PFSK-1 (cell line): ENCODE measurements around the gene TBC1D9B.

Source experiments
- FOXP2 ChIP-seq: optimal IDR thresholded peaks from 2 replicates; pipeline ENCODE3; 2011; ENCODE audit warnings: borderline replicate concordance, control low read depth, inconsistent platforms; ENCODE audit not compliant: insufficient read depth; ENCODE audit errors: extremely low read length, extremely low read depth
- POLR2AphosphoS5 ChIP-seq: IDR thresholded peaks from 2 replicates; pipeline ENCODE4 v1.6.1; 2012; ENCODE audit warnings: low read depth, mild to moderate bottlenecking, control low read depth, low read length, moderate library complexity
- SIN3A ChIP-seq: IDR thresholded peaks from 2 replicates; pipeline ENCODE4 v1.6.1; 2012; ENCODE audit warnings: mild to moderate bottlenecking, low read length, moderate library complexity, borderline replicate concordance; ENCODE audit not compliant: insufficient read depth
- TAF1 ChIP-seq: IDR thresholded peaks from 2 replicates; pipeline ENCODE4 v1.6.1; 2012; ENCODE audit warnings: low read length, control low read depth, borderline replicate concordance; ENCODE audit not compliant: insufficient read depth
- TF ChIP-seq, protein P1 (sequence below), 2 experiments: IDR thresholded peaks; 2 replicates each; pipeline versions ENCODE4 v1.6.1 to v1.8.0; 2011 to 2012; ENCODE audit warnings: low read depth in 2 of 2, low read length in 2 of 2, control low read depth in 1 of 2, inconsistent platforms in 1 of 2, mild to moderate bottlenecking in 1 of 2, moderate library complexity in 1 of 2; ENCODE audit not compliant: insufficient read depth in 1 of 2

- TF ChIP-seq, protein P1, sequence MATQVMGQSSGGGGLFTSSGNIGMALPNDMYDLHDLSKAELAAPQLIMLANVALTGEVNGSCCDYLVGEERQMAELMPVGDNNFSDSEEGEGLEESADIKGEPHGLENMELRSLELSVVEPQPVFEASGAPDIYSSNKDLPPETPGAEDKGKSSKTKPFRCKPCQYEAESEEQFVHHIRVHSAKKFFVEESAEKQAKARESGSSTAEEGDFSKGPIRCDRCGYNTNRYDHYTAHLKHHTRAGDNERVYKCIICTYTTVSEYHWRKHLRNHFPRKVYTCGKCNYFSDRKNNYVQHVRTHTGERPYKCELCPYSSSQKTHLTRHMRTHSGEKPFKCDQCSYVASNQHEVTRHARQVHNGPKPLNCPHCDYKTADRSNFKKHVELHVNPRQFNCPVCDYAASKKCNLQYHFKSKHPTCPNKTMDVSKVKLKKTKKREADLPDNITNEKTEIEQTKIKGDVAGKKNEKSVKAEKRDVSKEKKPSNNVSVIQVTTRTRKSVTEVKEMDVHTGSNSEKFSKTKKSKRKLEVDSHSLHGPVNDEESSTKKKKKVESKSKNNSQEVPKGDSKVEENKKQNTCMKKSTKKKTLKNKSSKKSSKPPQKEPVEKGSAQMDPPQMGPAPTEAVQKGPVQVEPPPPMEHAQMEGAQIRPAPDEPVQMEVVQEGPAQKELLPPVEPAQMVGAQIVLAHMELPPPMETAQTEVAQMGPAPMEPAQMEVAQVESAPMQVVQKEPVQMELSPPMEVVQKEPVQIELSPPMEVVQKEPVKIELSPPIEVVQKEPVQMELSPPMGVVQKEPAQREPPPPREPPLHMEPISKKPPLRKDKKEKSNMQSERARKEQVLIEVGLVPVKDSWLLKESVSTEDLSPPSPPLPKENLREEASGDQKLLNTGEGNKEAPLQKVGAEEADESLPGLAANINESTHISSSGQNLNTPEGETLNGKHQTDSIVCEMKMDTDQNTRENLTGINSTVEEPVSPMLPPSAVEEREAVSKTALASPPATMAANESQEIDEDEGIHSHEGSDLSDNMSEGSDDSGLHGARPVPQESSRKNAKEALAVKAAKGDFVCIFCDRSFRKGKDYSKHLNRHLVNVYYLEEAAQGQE (IDR thresholded peaks at IDR 0.05; ENCODE audit: insufficient read depth in 1 of 2, low read depth in 2 of 2, low read length in 2 of 2): no peak
- no peak for TF ChIP-seq TAF1
- TF ChIP-seq POLR2AphosphoS5: no peak
- no peak for TF ChIP-seq SIN3A
- TF ChIP-seq FOXP2: no peak
These were observed 33.6 kb downstream of the TBC1D9B start for GRCh38 chr5:179874136-179874535.
